GM12864 (cell line): Measurements from ENCODE around the gene OR1J1.

ENCODE experiments used
- DNase-seq: peaks from one replicate; pipeline ENCODE4 v3.0.0-alpha.2; 2011; ENCODE audit warnings: low read depth
- H3K4me3 ChIP-seq: 2 replicates; pipeline ENCODE4 v1.5.1; 2011; ENCODE audit warnings: mild to moderate bottlenecking, low read depth, low read length, control low read depth
- CTCF ChIP-seq: IDR thresholded peaks from 2 replicates; pipeline ENCODE4 v1.5.1; 2011; ENCODE audit warnings: low read depth, mild to moderate bottlenecking, moderate library complexity, low read length, control low read depth, inconsistent platforms; ENCODE audit errors: missing control alignments

The OR1J1 gene

GRCh38 chr9:122506964-122507363, 29.2 kb upstream of the OR1J1 start:
- DNase-seq: no peak
- no peak overlapping the region for H3K4me3 ChIP-seq
- TF ChIP-seq CTCF: no peak

GRCh38 chr9:122498883-122499288, 21.2 kb upstream of the OR1J1 start:
- no peak overlapping the region for H3K4me3 ChIP-seq
- no peak for DNase-seq
- peak; percentile 83 for TF ChIP-seq CTCF

GRCh38 chr9:122479062-122479461, 1.3 kb upstream of the OR1J1 start:
- H3K4me3 ChIP-seq: no peak overlapping the region
- no peak for DNase-seq
- no peak for TF ChIP-seq CTCF

- no peak overlapping the region for H3K4me3 ChIP-seq
- DNase-seq: no peak
- TF ChIP-seq CTCF: no peak
Measured at GRCh38 chr9:122477346-122477745, 380 bp downstream of the OR1J1 start.

- no peak for TF ChIP-seq CTCF
Measured at GRCh38 chr9:122475717-122476116, 2.0 kb downstream of the OR1J1 start.

GRCh38 chr9:122474561-122474960, 3.2 kb downstream of the OR1J1 start:
- H3K4me3 ChIP-seq: no peak overlapping the region
- no peak for TF ChIP-seq CTCF
- DNase-seq: no peak

More at GRCh38 chr9:122475717-122476116, 2.0 kb downstream of the OR1J1 start:
- DNase-seq: no peak
- no peak overlapping the region for H3K4me3 ChIP-seq

GRCh38 chr9:122468735-122469134, 9.0 kb downstream of the OR1J1 start:
- no peak overlapping the region for H3K4me3 ChIP-seq
- DNase-seq: no peak
- no peak for TF ChIP-seq CTCF
